ENCODE data around the gene EIF4H. TPM values are rescaled to one million over a fixed set of nuclear protein-coding genes. Genes with fewer than 3 reads are reported as not detected.

EIF4H gene
- polyA plus RNA-seq, 1 donor, result 208 TPM

DNA sequence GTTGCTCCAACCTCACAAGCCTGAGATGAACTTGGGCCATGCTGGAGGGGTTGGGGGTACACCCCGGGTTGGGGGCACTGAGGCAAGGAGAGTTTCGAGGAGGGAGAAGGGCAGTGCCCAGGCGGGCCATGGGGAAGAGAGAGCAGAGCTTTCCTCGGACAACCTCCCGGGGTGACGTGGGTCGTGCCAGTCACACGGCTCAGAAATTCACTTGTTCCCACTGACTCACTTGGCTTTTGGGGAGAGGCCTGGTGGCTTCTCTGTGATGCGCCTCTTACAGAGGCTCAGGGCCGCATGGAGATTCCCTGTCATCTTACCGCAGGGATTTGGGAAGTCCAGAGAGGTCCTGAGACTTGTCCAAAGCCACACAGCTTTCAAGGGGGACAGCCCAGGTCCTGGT, 38.5 kb downstream of the EIF4H start:
- no peak for DNase-seq
- Histone ChIP-seq H3K4me1 (ENCODE audit: control insufficient read depth, insufficient read depth, low read length) (no peaks in the 10 kb centered on the region), H3K27ac (ENCODE audit: low read length) (no peak overlapping the region), H3K27me3 (ENCODE audit: control insufficient read depth, insufficient read depth, low read length) (no peaks in the 10 kb centered on the region), H3K4me3 (ENCODE audit: low read length) (no peak overlapping the region), H3K9me3 (ENCODE audit: control insufficient read depth, low read depth, low read length) (no peaks in the 10 kb centered on the region), H3K36me3 (ENCODE audit: control insufficient read depth, insufficient read depth, low read length) (no peaks in the 10 kb centered on the region)
- WGBS (ENCODE audit: insufficient coverage, low lambda C conversion rate), result no CpG with 5 or more reads among the region's 11 CpGs

DNA sequence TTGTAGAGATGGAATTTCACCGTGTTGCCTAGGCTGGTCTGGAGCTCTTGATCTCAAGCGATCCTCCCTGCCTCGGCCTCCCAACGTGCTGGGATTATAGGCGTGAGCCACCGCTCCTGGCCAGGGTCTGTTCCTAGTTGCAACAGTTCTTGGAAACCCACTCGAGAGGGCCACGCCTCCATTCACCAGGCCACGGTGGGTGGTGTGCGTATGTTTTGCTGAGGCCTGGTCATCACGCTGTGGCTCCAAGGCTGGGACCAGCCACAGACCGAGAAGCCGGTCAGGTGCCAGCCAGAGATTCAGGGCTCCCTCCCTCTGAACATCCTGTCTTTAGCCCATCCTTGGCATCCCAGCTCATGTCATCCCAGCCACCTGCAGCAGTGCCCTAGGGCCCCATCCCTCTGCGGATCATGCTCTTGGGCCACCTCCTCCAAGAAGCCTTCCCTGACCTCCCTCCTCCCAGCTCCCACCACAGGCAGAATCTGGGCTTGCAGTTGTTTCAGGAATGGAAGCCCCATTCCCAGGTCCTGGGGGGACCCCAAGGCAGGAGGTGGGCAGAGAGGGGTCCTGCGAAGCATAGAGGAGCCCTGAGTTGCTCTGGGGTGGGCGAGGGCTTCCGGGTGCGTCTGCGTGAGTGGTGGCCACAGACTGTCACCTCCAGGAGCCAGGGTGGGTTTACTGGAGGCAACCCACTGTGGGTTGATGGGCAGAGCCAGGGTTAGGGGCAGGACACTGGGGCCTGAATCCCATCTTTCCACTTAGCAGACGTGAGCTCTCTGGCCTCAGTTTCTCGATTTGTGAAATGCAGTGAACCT, 40.9 kb downstream of the EIF4H start:
- no peak overlapping the region for H3K27ac ChIP-seq (ENCODE audit: low read length)
- WGBS (ENCODE audit: insufficient coverage, low lambda C conversion rate), result no CpG with 5 or more reads among the region's 21 CpGs

DNA sequence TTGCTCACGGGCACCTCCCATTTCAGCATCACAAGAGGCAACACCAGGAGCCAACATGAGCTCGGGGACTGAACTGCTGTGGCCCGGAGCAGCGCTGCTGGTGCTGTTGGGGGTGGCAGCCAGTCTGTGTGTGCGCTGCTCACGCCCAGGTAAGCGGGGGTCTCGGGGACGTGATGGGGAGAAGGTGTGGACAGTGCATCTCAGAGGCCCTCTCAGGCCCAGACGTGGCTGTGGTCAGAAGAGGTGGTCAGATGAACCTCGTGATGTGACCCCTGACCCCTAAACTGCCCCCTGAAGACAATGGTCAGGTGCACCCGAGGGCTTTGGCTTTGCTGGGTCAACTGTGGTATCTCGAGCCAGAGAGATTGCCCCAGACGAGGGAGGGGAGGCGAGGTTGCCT, 41.8 kb downstream of the EIF4H start:
- Histone ChIP-seq H3K27ac (ENCODE audit: low read length) (no peak overlapping the region), H3K4me3 (ENCODE audit: low read length) (no peak overlapping the region), H3K36me3 (ENCODE audit: control insufficient read depth, insufficient read depth, low read length) (no peaks in the 10 kb centered on the region), H3K27me3 (ENCODE audit: control insufficient read depth, insufficient read depth, low read length) (no peaks in the 10 kb centered on the region), H3K9me3 (ENCODE audit: control insufficient read depth, low read depth, low read length) (peaks cover 4% of the 10 kb centered on the region), H3K4me1 (ENCODE audit: control insufficient read depth, insufficient read depth, low read length) (no peaks in the 10 kb centered on the region)
- no peak for DNase-seq
- no CpG with 5 or more reads among the region's 15 CpGs for WGBS (ENCODE audit: insufficient coverage, low lambda C conversion rate)

More for the DNA sequence above, 40.9 kb downstream of the EIF4H start:
- Histone ChIP-seq H3K9me3 (ENCODE audit: control insufficient read depth, low read depth, low read length) (peaks cover 4% of the 10 kb centered on the region), H3K36me3 (ENCODE audit: control insufficient read depth, insufficient read depth, low read length) (no peaks in the 10 kb centered on the region), H3K27me3 (ENCODE audit: control insufficient read depth, insufficient read depth, low read length) (no peaks in the 10 kb centered on the region), H3K4me3 (ENCODE audit: low read length) (no peak overlapping the region), H3K4me1 (ENCODE audit: control insufficient read depth, insufficient read depth, low read length) (no peaks in the 10 kb centered on the region)
- DNase-seq, result no peak

GRCh38 chr7:74216361-74216761, 42.2 kb downstream of the EIF4H start:
- WGBS (ENCODE audit: insufficient coverage, low lambda C conversion rate), result no CpG with 5 or more reads among the region's 8 CpGs
- Histone ChIP-seq H3K4me1 (ENCODE audit: control insufficient read depth, insufficient read depth, low read length) (no peaks in the 10 kb centered on the region), H3K27me3 (ENCODE audit: control insufficient read depth, insufficient read depth, low read length) (no peaks in the 10 kb centered on the region), H3K4me3 (ENCODE audit: low read length) (no peak overlapping the region), H3K27ac (ENCODE audit: low read length) (no peak overlapping the region), H3K36me3 (ENCODE audit: control insufficient read depth, insufficient read depth, low read length) (no peaks in the 10 kb centered on the region), H3K9me3 (ENCODE audit: control insufficient read depth, low read depth, low read length) (peaks cover 4% of the 10 kb centered on the region)
- no peak for DNase-seq

DNA sequence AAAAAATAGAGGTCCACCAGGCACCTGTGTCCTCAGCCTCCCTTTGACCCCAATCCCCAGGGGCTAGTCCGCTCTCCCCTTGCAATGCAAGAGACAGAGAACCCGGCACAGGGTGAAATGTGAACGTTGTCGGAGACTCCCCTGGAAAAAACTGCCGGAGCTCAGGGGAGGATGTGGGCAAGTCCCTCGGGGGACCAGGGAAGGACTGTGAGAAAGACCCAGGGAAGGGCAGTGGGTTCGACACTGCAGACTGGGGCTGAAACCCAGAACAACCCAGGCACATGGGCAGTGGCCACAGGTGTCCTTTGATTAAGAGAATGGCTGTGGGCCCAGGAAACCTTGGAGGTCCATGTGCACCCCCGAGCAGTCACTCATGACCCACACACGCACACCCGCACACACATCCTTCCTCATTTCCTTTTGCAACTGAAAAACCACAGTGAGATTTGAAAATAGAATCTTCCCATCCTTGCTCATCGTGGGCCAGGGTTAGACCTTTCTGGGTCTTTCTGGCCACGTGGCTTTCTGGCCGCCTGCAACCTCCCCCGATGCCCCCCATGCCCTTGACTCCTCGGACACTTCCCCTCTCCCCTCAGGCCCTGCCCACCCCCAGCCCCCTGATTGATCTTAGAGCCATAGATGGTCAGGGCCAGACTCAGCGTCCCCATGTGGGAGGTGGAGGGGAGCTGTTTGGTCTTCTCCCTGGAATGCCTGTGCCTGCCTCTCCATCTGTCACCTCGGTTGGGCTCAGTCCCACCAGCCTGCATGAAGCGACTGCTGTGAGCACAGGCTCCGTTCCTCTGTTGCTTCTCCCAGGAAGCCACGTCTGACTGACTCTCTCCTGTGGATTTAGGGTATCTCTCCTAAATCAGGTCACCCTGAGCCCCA, 43.5 kb downstream of the EIF4H start:
- H3K9me3 ChIP-seq (ENCODE audit: control insufficient read depth, low read depth, low read length), result peaks cover 4% of the 10 kb centered on the region
- no peak overlapping the region for H3K27ac ChIP-seq (ENCODE audit: low read length)
- DNase-seq, result no peak
- no peaks in the 10 kb centered on the region for H3K36me3 ChIP-seq (ENCODE audit: control insufficient read depth, insufficient read depth, low read length)
- no CpG with 5 or more reads among the region's 20 CpGs for WGBS (ENCODE audit: insufficient coverage, low lambda C conversion rate)
- H3K4me3 ChIP-seq (ENCODE audit: low read length), result no peak overlapping the region
- no peaks in the 10 kb centered on the region for H3K27me3 ChIP-seq (ENCODE audit: control insufficient read depth, insufficient read depth, low read length)
- no peaks in the 10 kb centered on the region for H3K4me1 ChIP-seq (ENCODE audit: control insufficient read depth, insufficient read depth, low read length)

DNA sequence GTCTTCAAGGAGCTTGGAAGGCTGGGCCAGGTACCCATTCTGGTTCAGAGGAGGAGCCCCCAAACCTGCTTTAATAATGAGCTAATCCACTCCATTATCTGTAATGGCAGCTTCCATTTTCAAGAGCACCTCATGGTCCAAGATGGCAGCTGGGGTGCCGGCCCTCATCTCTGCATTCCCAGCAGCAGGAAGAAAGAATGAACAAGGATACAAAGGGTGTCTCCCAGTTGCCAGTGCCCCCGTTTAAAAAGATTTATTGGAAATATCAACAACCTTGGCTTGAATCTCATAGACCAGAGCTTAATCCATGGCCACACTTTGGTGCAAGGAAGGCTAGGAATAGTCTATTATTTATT, 44.2 kb downstream of the EIF4H start:
- no peak for DNase-seq
- no peaks in the 10 kb centered on the region for H3K27me3 ChIP-seq (ENCODE audit: control insufficient read depth, insufficient read depth, low read length)
- H3K4me1 ChIP-seq (ENCODE audit: control insufficient read depth, insufficient read depth, low read length), result no peaks in the 10 kb centered on the region
- no CpG with 5 or more reads among the region's 2 CpGs for WGBS (ENCODE audit: insufficient coverage, low lambda C conversion rate)
- peaks cover 4% of the 10 kb centered on the region for H3K9me3 ChIP-seq (ENCODE audit: control insufficient read depth, low read depth, low read length)
- no peak overlapping the region for H3K4me3 ChIP-seq (ENCODE audit: low read length)
- no peaks in the 10 kb centered on the region for H3K36me3 ChIP-seq (ENCODE audit: control insufficient read depth, insufficient read depth, low read length)
- no peak overlapping the region for H3K27ac ChIP-seq (ENCODE audit: low read length)

DNA sequence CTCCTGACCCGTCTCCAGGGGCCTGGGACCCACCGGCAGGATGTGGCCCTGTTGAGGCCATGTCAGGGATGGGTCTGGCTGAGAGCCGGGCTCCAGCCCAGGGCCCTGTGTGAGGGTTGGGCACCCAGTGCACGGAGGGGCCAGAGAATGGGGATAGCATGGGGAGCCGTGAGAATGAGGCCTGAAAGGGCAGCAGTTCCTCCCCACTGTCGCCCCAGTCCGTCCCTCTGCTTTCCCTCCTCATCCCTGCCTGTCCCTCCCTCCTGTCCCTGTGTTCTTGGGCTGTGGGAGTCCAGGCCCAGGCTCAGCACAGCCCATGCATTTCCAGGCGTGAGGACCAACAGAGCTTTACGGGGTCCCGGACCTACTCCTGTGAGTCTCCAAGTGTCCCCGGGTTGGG, 45.3 kb downstream of the EIF4H start:
- Histone ChIP-seq H3K4me1 (ENCODE audit: control insufficient read depth, insufficient read depth, low read length) (no peaks in the 10 kb centered on the region), H3K27me3 (ENCODE audit: control insufficient read depth, insufficient read depth, low read length) (no peaks in the 10 kb centered on the region), H3K36me3 (ENCODE audit: control insufficient read depth, insufficient read depth, low read length) (peaks cover 2% of the 10 kb centered on the region), H3K27ac (ENCODE audit: low read length) (no peak overlapping the region), H3K4me3 (ENCODE audit: low read length) (no peak overlapping the region), H3K9me3 (ENCODE audit: control insufficient read depth, low read depth, low read length) (peaks cover 4% of the 10 kb centered on the region)
- WGBS (ENCODE audit: insufficient coverage, low lambda C conversion rate), result no CpG with 5 or more reads among the region's 11 CpGs
- DNase-seq, result no peak

DNA sequence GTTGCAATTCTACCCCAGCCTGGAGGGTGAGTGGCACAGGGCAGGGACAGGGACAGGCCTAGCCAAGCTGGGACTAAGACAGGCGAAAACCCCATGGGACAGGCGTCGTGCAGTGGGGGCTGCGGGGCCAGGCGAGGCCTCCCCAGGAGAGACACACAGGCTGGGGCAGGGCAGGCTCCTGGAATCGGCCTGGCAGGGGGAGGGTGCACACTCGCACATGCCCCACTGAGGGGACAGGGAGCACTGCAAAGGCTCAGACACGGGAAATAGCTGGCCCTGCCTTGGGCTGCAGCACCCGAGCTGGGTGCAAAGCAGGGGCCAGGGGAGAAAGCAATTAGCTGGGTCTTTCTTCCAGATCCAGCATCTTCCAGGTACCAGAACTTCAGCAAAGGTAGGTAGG, 46.1 kb downstream of the EIF4H start:
- Histone ChIP-seq H3K4me3 (ENCODE audit: low read length) (no peak overlapping the region), H3K9me3 (ENCODE audit: control insufficient read depth, low read depth, low read length) (peaks cover 4% of the 10 kb centered on the region), H3K4me1 (ENCODE audit: control insufficient read depth, insufficient read depth, low read length) (no peaks in the 10 kb centered on the region), H3K27ac (ENCODE audit: low read length) (no peak overlapping the region), H3K36me3 (ENCODE audit: control insufficient read depth, insufficient read depth, low read length) (peaks cover 4% of the 10 kb centered on the region), H3K27me3 (ENCODE audit: control insufficient read depth, insufficient read depth, low read length) (no peaks in the 10 kb centered on the region)
- no peak for DNase-seq
- no CpG with 5 or more reads among the region's 9 CpGs for WGBS (ENCODE audit: insufficient coverage, low lambda C conversion rate)

DNA sequence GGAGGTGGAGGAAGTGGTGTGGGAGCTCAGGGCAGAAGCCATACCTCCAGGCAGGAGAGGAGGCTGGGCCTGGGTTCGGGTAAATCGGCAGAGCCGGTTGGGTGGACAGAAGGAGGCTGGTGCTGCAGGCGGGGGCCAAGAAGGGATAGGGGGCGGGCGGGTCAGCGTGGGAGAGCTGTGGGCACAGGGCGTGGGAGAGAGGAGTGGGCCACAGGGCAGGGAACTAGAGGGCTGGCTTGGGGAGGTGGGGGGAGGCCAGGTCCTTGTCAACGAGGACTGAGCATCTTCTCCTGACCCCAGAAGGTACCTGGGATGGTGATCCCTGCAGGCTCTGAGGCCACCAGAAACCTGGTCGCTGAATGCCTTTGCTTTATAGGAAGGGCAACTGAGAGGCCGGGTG, 47.6 kb downstream of the EIF4H start:
- Histone ChIP-seq H3K4me3 (ENCODE audit: low read length) (no peak overlapping the region), H3K27me3 (ENCODE audit: control insufficient read depth, insufficient read depth, low read length) (no peaks in the 10 kb centered on the region), H3K27ac (ENCODE audit: low read length) (no peak overlapping the region), H3K4me1 (ENCODE audit: control insufficient read depth, insufficient read depth, low read length) (no peaks in the 10 kb centered on the region), H3K36me3 (ENCODE audit: control insufficient read depth, insufficient read depth, low read length) (peaks cover 5% of the 10 kb centered on the region), H3K9me3 (ENCODE audit: control insufficient read depth, low read depth, low read length) (peaks cover 4% of the 10 kb centered on the region)
- no CpG with 5 or more reads among the region's 11 CpGs for WGBS (ENCODE audit: insufficient coverage, low lambda C conversion rate)
- no peak for DNase-seq

DNA sequence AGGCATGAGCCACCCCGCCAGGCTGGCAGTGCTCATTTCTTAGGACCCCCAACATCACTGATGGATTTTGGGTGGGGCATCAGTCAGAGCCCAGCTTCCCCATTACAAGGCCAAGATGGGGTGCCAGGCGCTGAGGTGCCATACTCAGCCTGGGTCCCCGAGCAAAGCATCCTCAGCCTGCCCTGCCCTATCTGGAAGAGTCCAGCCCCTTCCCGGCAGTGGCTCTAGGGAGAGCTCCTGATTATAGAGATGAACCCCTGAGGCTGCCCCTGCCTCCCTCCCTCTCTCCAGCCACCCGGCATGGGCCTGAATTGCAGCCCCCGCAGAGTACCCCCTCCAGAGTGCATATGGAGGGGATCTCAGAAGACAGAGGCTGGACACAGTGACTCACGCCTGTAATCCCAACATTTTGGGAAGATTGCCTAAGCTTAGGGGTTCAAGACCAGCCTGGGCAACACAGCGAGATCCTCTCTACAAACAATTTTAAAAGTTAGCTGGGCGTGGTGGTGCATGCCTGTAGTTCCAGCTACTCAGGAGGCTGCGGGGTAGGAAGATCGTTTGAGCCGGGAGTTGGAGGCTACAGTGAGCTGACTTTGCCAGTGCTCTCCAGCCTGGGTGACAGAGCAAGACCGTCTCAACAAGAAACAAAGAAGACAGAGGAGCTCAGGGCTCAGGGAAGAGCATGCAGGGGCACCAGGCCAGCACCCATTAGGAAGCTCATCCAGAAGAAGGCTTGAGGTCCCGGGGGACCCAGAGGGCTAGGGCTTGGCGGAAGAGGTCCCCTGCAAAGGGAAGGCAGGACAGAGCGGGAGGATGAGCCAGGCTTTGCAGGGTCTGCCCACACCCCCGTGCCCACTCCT, 48.9 kb downstream of the EIF4H start:
- WGBS (ENCODE audit: insufficient coverage, low lambda C conversion rate), result 80% methylated on average over 1 of the region's 17 CpGs
- no peaks in the 10 kb centered on the region for H3K27me3 ChIP-seq (ENCODE audit: control insufficient read depth, insufficient read depth, low read length)

More for the DNA sequence above, 48.9 kb downstream of the EIF4H start:
- DNase-seq, result no peak
- H3K27ac ChIP-seq (ENCODE audit: low read length), result no peak overlapping the region
- H3K4me1 ChIP-seq (ENCODE audit: control insufficient read depth, insufficient read depth, low read length), result no peaks in the 10 kb centered on the region
- peaks cover 7% of the 10 kb centered on the region for H3K36me3 ChIP-seq (ENCODE audit: control insufficient read depth, insufficient read depth, low read length)
- no peak overlapping the region for H3K4me3 ChIP-seq (ENCODE audit: low read length)
- H3K9me3 ChIP-seq (ENCODE audit: control insufficient read depth, low read depth, low read length), result peaks cover 3% of the 10 kb centered on the region

All from large intestine (tissue), 3 donors.